ENCODE results near the gene SLC25A44. TPM values are rescaled to one million over a fixed set of nuclear protein-coding genes. Genes with fewer than 3 reads are reported as not detected.
A peak's percentile ranks its signal among the peaks of the same experiment; 100 is the strongest.

SLC25A44 gene
- total RNA-seq, 1 experiment from 2014 or later, result 40.2 TPM

DNA sequence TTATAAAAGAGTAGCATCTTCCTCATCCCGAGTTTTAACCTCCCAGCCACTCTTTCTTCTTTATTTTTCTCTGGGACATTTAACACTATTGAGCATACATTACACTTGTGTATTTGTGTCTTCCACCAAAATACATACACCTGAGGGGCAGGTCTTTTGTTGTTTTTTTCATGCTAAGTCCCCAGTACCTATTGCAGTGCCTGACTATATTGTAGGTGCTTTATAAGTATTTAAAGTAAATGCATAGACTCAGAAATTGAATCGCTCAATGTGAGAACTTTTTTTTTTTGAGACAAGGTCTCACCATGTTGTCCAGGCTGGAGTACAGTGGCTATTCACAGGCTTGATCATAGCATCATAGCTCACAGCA, 48.3 kb upstream of the SLC25A44 start:
- H3K36me3 Mint-ChIP-seq (ENCODE audit: insufficient read depth in 1 of 3, low read depth in 3 of 3), result no peaks in the 10 kb centered on the region
- H3K14ac ChIP-seq (ENCODE audit: insufficient read depth, low read length), result no peak overlapping the region
- no peak overlapping the region for H4K91ac ChIP-seq (ENCODE audit: insufficient read length, low read depth, low read length)
- H4K20me1 ChIP-seq (ENCODE audit: control insufficient read depth, insufficient read depth, insufficient read length), result no peaks in the 10 kb centered on the region
- no peak overlapping the region for H3T11ph ChIP-seq (ENCODE audit: low read length)
- peak overlapping the region in 1 of 3 experiments; percentile 95; a peak in 1 of 7 replicates for H3K27ac Mint-ChIP-seq
- no peak overlapping the region for H3K9ac ChIP-seq (ENCODE audit: extremely low read depth, insufficient read length, low read length)
- TF ChIP-seq, protein P1, sequence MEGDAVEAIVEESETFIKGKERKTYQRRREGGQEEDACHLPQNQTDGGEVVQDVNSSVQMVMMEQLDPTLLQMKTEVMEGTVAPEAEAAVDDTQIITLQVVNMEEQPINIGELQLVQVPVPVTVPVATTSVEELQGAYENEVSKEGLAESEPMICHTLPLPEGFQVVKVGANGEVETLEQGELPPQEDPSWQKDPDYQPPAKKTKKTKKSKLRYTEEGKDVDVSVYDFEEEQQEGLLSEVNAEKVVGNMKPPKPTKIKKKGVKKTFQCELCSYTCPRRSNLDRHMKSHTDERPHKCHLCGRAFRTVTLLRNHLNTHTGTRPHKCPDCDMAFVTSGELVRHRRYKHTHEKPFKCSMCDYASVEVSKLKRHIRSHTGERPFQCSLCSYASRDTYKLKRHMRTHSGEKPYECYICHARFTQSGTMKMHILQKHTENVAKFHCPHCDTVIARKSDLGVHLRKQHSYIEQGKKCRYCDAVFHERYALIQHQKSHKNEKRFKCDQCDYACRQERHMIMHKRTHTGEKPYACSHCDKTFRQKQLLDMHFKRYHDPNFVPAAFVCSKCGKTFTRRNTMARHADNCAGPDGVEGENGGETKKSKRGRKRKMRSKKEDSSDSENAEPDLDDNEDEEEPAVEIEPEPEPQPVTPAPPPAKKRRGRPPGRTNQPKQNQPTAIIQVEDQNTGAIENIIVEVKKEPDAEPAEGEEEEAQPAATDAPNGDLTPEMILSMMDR (conservative IDR thresholded peaks at IDR 0.05), result no peak
- WGBS (ENCODE audit: extremely low coverage, insufficient read length, low lambda C conversion rate), result no CpG with 5 or more reads among the region's 2 CpGs
- no peak for DNase-seq
- H3K23me2 ChIP-seq (ENCODE audit: insufficient read length, low read depth, low read length, poor library complexity, severe bottlenecking), result no peaks in the 10 kb centered on the region
- H3K9me3 ChIP-seq (ENCODE audit: control insufficient read depth, low read depth, low read length), result no peaks in the 10 kb centered on the region
- H3K23ac ChIP-seq (ENCODE audit: insufficient read length, low read depth, low read length), result no peak overlapping the region
- peaks cover 56 to 57% of the 10 kb centered on the region in 2 experiments for H3K4me1 Mint-ChIP-seq
- H2AFZ ChIP-seq (ENCODE audit: low read length), result no peak overlapping the region
- H3K4ac ChIP-seq (ENCODE audit: low read depth, low read length), result no peak overlapping the region
- H2BK5ac ChIP-seq (ENCODE audit: insufficient read length, low read length), result no peak overlapping the region
- H3K4me3 Mint-ChIP-seq, result no peak overlapping the region
- no peak overlapping the region for H2BK12ac ChIP-seq (ENCODE audit: insufficient read length, low read depth, low read length)
- no peak overlapping the region for H4K5ac ChIP-seq (ENCODE audit: insufficient read length, low read depth, low read length)
- H2AK5ac ChIP-seq (ENCODE audit: insufficient read length, low read length), result no peak overlapping the region
- no peaks in the 10 kb centered on the region for H3K79me2 ChIP-seq (ENCODE audit: insufficient read depth, low read length)
- H3K56ac ChIP-seq (ENCODE audit: insufficient read length, low read depth, low read length), result no peak overlapping the region
- no peak overlapping the region for H2BK20ac ChIP-seq (ENCODE audit: low read depth, low read length, poor library complexity, severe bottlenecking)
- H3K9me3 Mint-ChIP-seq, result no peaks in the 10 kb centered on the region
- no peaks in the 10 kb centered on the region for H3K79me1 ChIP-seq (ENCODE audit: insufficient read depth, low read depth, low read length, poor library complexity, severe bottlenecking)
- H2BK15ac ChIP-seq (ENCODE audit: low read depth, low read length), result no peak overlapping the region
- no peak overlapping the region for H2BK120ac ChIP-seq (ENCODE audit: low read depth, low read length, poor library complexity, severe bottlenecking)
- H3K18ac ChIP-seq (ENCODE audit: insufficient read length, low read depth, low read length), result no peak overlapping the region
- H3K27me3 Mint-ChIP-seq (ENCODE audit: low read depth), result no peaks in the 10 kb centered on the region; the same call in 1 of the 2 replicates
- H3K4me1 ChIP-seq (ENCODE audit: insufficient read depth, low read length), result peaks cover 15% of the 10 kb centered on the region; the same call in 1 of the 2 replicates
- H3K27me3 ChIP-seq (ENCODE audit: insufficient read depth, low read length), result no peaks in the 10 kb centered on the region
- H3K4me2 ChIP-seq (ENCODE audit: insufficient read depth, insufficient read length, low read length), result no peak overlapping the region
- no peak overlapping the region for H4K8ac ChIP-seq (replicated peaks; ENCODE audit: insufficient read length, low read depth, low read length)
- H3K27ac ChIP-seq (ENCODE audit: insufficient read length, low read depth, low read length), result no peak overlapping the region

All from H9 (cell line).